Mucosa of stomach (tissue), 1 donor: ENCODE data around the gene ISYNA1.

Experiments used
- H3K27me3 ChIP-seq: one replicate; pipeline ENCODE4 v1.7.0; 2013; ENCODE audit warnings: mild to moderate bottlenecking, low read length; ENCODE audit not compliant: control insufficient read depth, insufficient read depth
- H3K36me3 ChIP-seq: one replicate; pipeline ENCODE4 v1.7.0; 2013; ENCODE audit warnings: low read length; ENCODE audit not compliant: control insufficient read depth, insufficient read depth
- H3K4me1 ChIP-seq: one replicate; pipeline ENCODE4 v1.7.0; 2013; ENCODE audit warnings: mild to moderate bottlenecking, low read length; ENCODE audit not compliant: control insufficient read depth, insufficient read depth
- H3K4me3 ChIP-seq: one replicate; pipeline ENCODE4 v1.7.0; 2013; ENCODE audit warnings: low read length
- H3K9ac ChIP-seq: one replicate; pipeline ENCODE4 v1.7.0; 2013; ENCODE audit warnings: mild to moderate bottlenecking, low read length, moderate library complexity
- H3K9me3 ChIP-seq: one replicate; pipeline ENCODE4 v1.7.0; 2013; ENCODE audit warnings: mild to moderate bottlenecking, low read length, moderate library complexity; ENCODE audit not compliant: control insufficient read depth
- donor health status: Pancreatic carcinoma.

ISYNA1 gene

DNA sequence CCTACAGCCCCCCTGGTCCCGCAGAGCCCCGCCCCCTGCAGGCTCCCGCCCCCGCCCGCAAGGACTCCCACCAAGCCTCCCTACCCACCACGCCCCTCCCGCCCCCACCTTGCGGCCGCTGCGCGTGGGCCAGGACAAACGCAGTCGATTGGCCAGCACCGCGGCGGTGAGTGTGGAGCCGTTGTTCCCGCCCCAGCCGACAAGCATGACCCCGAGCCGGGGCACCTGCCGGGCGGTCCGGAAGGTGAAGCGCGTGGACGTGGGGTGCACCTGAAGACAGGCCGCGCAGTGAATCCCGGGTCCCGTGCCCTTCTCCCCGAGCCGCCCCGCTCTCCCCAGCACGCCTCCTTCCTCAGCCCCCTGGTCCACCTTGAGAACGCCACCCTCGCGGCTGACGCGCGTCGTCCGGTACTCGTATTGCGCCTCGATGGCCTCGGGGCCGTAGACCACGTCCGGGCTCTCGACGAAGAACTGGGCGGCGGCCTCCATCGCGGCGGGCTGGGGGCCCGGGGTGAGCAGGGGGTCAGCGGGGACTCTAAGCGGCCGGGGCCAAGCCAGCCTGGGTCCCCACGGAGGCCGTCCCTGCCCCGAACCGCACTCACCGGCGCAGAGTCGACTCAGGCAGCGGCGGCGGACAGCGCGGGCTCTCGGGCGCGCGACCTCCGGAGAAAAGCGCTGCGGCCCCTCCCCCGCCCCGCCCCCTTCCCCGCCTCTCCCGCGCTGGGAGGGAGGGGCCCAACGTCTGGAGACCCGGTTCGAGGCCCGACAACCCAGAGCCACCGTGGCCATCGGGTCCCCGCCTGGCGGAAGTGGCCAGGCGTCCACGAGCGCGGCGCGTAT, at the start of gene ISYNA1:
ISYNA1 (minus strand) TSS at position 643 of the 840 bp plus-strand sequence; CDS start at position 489, 154 bp downstream.
- H3K4me1 ChIP-seq, result peaks cover 18% of the 10 kb centered on the region
- no peak within 1 kb of the TSS for H3K9ac ChIP-seq
- H3K4me3 ChIP-seq, result no peak within 1 kb of the TSS
- H3K36me3 ChIP-seq, result no peaks in the 10 kb centered on the region
- no peaks in the 10 kb centered on the region for H3K9me3 ChIP-seq
- H3K27me3 ChIP-seq, result peaks cover 5% of the 10 kb centered on the region

DNA sequence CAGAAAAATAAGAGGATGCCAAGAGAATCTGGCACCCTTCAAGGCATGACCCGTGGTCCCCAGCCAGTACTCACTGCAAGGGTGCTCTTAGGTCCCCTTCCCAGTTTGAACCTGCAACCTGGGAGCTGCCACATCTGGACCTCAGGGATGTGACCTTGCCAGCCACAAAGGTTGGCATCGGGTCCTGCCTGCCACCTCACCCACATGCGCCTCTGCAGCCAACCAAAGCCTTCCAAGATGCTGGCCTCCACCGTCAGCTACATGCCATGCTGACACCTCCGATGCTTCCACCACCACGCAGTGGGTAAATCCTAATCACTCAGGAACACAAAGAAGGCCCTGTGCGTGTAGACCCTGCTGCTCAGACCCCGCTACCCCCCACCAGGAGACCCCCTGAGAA, 48.8 kb upstream of the ISYNA1 start:
- no peaks in the 10 kb centered on the region for H3K27me3 ChIP-seq
- H3K4me3 ChIP-seq, result no peak overlapping the region
- H3K9ac ChIP-seq, result no peak overlapping the region
- no peaks in the 10 kb centered on the region for H3K36me3 ChIP-seq
- no peaks in the 10 kb centered on the region for H3K9me3 ChIP-seq
- H3K4me1 ChIP-seq, result peaks cover 27% of the 10 kb centered on the region

DNA sequence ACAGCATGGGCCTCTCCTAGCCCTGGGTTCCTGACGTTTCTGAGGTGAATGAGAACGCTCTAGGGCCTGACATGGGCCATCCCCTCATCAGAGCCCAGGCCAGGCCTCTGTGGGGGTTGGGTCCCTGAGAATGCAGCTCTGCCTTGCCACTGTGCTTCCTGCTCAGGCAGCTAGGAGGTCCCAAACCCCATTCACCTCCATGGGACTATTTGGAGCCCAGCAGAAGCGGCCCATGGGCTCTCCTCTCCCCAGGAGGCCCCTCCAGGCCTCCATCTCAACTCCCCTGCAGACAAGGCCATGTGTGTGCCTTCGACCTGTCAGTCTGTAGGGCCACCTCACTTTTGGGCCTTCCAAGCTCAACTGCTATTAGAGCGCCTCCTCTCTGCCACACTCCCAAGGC, 47.1 kb upstream of the ISYNA1 start:
- Histone ChIP-seq H3K4me1 (peaks cover 39% of the 10 kb centered on the region), H3K36me3 (no peaks in the 10 kb centered on the region), H3K27me3 (no peaks in the 10 kb centered on the region), H3K4me3 (no peak overlapping the region), H3K9me3 (no peaks in the 10 kb centered on the region), H3K9ac (no peak overlapping the region)

DNA sequence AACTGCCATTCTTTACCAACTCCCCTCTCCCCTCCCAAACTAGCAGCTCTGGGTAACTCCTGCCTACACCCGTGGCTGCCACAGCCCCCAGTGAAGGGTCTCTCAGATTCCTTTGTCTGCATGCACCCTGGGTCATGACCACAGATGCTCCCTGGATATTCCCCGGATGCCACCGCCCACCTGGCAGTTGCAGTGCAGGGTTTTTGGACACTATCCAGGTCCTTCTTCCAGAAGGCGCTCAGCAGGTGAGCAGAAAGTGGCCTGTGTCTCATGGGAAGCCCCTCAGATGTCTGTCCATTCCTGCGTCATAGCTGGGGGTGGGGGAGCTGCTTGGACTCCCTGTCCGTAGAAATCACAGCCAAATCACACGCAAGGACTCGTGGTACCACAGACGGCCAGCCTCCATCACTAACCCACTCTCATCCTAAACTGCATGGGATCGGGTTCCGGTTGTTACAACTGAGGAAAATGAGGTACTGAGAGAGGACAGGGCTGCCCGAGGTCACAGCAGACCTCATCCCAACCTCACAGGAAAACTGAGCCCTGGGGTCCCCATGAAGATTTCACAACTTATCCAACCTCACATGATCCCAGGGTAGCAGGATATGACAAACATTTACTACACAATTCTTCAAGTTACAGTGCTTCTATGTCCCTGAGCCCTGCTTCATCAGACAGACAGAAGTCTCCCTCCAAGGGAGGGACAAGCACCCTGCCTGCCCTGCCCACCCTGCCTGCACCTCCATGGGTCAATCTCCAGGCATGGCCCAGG, 45.4 kb upstream of the ISYNA1 start:
- no peaks in the 10 kb centered on the region for H3K36me3 ChIP-seq
- no peak overlapping the region for H3K9ac ChIP-seq
- no peaks in the 10 kb centered on the region for H3K27me3 ChIP-seq
- no peaks in the 10 kb centered on the region for H3K9me3 ChIP-seq
- peaks cover 48% of the 10 kb centered on the region for H3K4me1 ChIP-seq
- no peak overlapping the region for H3K4me3 ChIP-seq

DNA sequence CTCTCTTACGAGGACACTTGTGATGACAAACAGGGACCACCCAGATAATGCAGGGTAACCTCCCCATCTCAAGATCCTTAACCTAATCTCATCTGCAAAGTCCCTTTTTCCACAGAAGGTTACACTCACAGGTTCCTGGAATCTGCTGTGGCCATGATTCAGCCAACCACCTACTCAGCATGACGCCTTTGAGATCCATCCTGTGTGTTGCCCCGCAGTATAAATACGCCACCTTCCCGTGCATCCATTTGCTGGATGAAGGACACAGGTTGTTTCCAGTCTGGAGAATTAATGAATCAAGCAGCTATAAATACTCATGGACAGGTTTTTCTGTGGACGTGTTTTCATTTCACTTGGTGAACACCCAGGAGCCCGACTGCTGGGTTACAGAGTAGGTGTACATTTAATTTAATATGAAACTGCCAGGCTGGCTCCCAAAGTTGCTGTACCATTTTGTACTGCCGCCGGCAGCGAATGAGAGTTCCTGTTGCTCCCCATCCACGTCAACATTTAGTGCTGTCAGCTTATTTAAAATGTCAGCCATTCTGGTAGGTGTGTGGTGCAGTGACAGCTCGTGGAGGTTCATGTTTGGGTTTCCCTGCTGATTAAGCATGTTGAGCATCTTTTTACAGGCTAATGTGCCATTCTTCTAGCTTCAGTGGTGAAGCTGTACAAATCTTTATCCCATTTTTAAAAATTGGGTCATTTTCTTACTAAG, 43.7 kb upstream of the ISYNA1 start:
- no peaks in the 10 kb centered on the region for H3K9me3 ChIP-seq
- H3K4me3 ChIP-seq, result no peak overlapping the region
- no peaks in the 10 kb centered on the region for H3K27me3 ChIP-seq
- H3K4me1 ChIP-seq, result peaks cover 42% of the 10 kb centered on the region
- H3K36me3 ChIP-seq, result no peaks in the 10 kb centered on the region
- no peak overlapping the region for H3K9ac ChIP-seq

DNA sequence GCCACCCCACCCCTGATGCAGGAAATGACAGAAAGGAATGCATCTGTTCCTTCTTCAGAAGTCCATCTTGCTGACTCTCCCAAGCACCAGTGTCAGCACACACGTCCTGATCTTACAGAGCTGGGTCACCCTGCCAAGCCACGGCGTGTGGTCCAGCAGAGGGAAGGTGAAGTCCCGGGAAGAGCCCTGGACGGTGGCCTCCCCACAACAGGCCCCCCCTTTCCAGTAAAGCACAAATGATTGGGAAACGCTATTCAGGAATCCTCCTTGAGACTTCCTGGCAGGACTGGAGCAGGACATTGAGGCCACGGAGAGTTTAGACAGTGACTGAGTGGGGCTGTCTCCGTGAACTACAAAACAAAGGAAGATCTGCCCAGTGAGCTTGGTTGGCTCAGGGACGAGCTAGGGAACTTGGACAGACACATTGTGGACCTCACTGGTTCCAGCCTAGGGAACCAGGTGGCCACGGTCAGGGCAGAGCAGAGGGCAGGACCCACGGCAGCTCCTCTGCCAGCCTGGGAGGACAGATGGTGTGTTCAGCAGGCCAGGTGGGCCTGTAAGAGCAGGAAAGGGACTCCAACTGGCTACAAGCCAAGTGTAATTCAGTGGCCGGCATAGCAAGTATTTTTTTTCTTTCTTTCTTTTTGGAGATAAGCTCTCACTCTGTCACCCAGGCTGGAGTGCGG, 42.2 kb upstream of the ISYNA1 start:
- H3K4me1 ChIP-seq, result peaks cover 32% of the 10 kb centered on the region
- no peaks in the 10 kb centered on the region for H3K9me3 ChIP-seq
- peak overlapping the region; percentile 32 for H3K9ac ChIP-seq
- no peak overlapping the region for H3K4me3 ChIP-seq
- no peaks in the 10 kb centered on the region for H3K27me3 ChIP-seq
- no peaks in the 10 kb centered on the region for H3K36me3 ChIP-seq

DNA sequence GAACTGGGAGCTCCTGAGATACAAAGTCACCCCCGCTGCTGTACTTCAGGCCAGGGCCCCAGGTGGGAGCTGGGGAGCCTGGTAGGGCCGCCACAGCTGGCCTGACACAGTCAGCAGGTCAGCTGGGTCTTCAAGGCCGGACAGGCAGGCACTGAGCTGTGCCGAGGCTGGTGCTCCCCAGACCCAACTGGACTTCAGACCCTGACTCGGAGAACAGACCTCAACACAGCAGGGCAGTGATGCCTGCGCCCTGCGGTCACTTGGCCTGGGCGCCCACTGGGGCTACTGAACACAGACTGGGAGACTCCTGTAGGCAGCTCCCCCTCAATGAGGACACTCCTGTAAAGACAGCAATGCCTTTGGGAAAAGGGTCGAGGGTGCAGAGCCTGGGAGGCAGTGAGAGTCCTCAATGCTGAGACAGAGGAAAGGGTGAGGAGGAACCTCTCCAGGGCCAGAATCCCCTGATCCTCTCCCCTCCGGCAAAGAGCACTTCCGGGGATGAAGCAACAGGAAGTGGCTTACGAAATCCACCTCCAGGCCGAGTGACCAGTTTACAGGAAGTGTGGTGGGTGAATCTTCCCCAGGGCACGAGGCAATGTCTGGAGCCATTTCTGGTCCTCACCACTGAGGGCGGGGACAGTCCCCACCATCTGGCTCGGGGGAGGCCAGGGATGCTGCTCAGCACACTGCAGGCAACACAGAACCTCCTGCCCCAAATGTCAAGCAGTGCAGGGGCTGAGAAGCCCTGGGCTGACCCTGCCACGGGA, 40.8 kb upstream of the ISYNA1 start:
- Histone ChIP-seq H3K9me3 (no peaks in the 10 kb centered on the region), H3K36me3 (no peaks in the 10 kb centered on the region), H3K4me3 (no peak overlapping the region), H3K9ac (no peak overlapping the region), H3K4me1 (peaks cover 36% of the 10 kb centered on the region), H3K27me3 (no peaks in the 10 kb centered on the region)

DNA sequence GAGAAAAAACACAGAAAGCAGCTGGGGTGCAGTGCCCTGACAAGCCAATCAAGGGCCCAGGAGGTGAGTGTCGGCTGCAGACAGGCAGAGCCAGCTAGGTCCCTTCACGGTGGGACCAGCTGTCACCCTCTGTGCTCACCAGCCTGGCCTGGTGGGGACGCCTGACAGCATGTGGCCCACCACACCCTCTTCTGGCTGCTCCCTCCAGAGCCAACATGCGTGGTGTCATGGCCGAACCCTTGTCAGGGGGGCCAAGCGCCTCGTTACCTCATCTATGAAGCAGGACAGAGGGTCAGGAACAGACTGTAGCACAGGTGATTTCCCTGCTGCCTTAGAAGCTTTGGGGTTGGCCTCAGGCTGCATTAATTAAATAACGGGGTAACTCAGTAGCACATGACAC, 40.0 kb upstream of the ISYNA1 start:
- Histone ChIP-seq H3K4me3 (no peak overlapping the region), H3K9me3 (no peaks in the 10 kb centered on the region), H3K36me3 (no peaks in the 10 kb centered on the region), H3K4me1 (peaks cover 35% of the 10 kb centered on the region), H3K27me3 (no peaks in the 10 kb centered on the region), H3K9ac (no peak overlapping the region)

DNA sequence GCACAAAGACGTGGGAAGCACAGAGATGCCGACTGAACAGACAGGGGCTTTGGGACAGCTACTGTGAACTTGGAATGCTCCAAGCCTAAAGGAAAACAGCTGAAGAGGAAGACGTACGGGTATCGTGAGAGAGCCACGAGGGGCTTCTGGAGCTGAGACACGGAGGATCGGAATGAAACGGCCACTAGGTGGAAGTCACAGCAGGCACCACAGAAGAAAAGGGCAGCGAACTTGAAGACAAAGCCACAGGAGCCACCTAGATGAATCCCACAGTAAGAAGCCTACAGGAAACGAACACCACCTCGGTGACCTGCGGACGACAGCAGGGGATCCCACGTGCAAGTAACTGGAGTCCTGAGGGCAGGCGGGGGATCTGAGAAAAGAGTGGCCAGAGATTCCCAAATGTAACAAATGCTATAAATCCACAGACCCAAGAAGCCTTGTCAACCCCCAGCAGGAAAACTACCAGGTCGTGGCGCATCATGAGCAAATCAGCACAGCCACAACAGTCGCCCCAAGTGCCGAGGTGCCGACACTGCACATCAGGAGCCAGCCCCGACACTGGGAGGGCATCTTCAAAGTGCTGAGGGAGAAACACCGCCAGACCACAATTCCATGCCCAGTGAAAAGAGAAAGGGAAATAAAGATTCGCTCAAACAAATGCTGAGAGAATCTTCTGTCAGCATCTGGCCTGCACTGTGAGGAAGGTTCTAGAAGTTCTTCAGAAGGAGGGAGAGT, 39.3 kb upstream of the ISYNA1 start:
- Histone ChIP-seq H3K4me1 (peaks cover 35% of the 10 kb centered on the region), H3K9ac (no peak overlapping the region), H3K9me3 (no peaks in the 10 kb centered on the region), H3K27me3 (no peaks in the 10 kb centered on the region), H3K36me3 (peaks cover 3% of the 10 kb centered on the region), H3K4me3 (no peak overlapping the region)

DNA sequence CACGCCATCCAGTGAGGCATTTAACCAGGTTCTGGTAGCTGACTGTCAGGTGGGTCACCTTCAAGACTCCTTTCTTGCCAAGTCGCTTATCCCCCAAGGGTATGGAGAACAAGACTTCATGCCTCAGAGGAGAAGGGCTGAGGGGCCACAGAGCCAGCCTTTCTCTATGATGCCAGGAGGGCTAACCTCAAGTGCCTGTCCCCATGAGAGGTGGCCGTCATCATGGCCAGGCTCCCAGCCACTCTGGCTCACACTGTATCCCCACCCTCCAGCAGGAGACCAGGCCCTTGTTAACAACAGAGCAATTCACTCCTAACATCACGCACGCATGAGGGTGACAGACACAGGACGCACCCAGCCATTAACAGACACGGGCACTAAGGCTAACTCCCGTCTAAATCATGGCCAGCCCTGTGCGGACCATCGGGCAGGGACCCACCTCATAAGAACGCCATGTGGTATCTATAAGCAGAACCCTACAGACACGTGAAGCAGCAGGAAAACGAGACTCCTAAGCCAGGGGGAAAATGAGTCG, 38.6 kb upstream of the ISYNA1 start:
- Histone ChIP-seq H3K9me3 (no peaks in the 10 kb centered on the region), H3K4me1 (peaks cover 35% of the 10 kb centered on the region), H3K9ac (no peak overlapping the region), H3K36me3 (peaks cover 4% of the 10 kb centered on the region), H3K27me3 (no peaks in the 10 kb centered on the region), H3K4me3 (no peak overlapping the region)
